HepG2 (cell line): ENCODE results near the gene TRIO. TPM values are rescaled to one million over a fixed set of nuclear protein-coding genes. Genes with fewer than 3 reads are reported as not detected.

Source experiments
- ATAC-seq: fragments of 200-7000 bp; cut with Tn5 transposase; 3 replicates; pipeline ENCODE4 v1.9.1; 2020; ENCODE audit warnings: mild to moderate bottlenecking, moderate library complexity
- BruUV-seq: library from RNA; stranded (reverse); fragments of 400-500 nt; replicated peaks from 2 replicates; lab custom pipeline; 2021; lab: Mats Ljungman, UMichigan
- CTCF ChIA-PET: fragments of 300-600 bp; formaldehyde crosslinking; extraction: SDS; loops from one replicate; lab custom pipeline; 2021; ENCODE audit warnings: low total read pairs, inconsistent platforms, low intra/inter-chr PET ratio; lab: Yijun Ruan, JAX
- POLR2A ChIA-PET: fragments of 350-600 bp; sonication (Branson Sonifier 250); formaldehyde crosslinking; loops from one replicate; lab custom pipeline; 2020; ENCODE audit warnings: antibody characterized with exemption, inconsistent platforms; lab: Yijun Ruan, JAX
- DNase-seq: peaks from one replicate; pipeline ENCODE4 v3.0.0-alpha.2; 2015; ENCODE audit warnings: low spot score
- FAIRE-seq: peaks from 3 replicates; lab custom pipeline; 2011; peaks lifted over from hg19 to GRCh38; lab: Jason Lieb, UNC
- H2AFZ ChIP-seq: one replicate; pipeline ENCODE4 v1.6.1; 2011; ENCODE audit warnings: low read length, inconsistent platforms
- H3K27ac ChIP-seq: fragments of 300-600 bp; 3 replicates; pipeline ENCODE4 v1.8.0; 2011; ENCODE audit warnings: mixed run types, mild to moderate bottlenecking, mixed read lengths, low read length, inconsistent platforms; ENCODE audit not compliant: insufficient read depth; ENCODE audit errors: extremely low read length
- H3K27me3 ChIP-seq, 2 experiments: fragments of 200-600 bp in 1 of 2; 2 replicates in 1 of 2; 3 replicates in 1 of 2; pipeline versions ENCODE4 v1.6.0 to v1.8.0; 2011; ENCODE audit warnings: low read length in 2 of 2, mild to moderate bottlenecking in 2 of 2, moderate library complexity in 2 of 2, inconsistent platforms in 1 of 2; ENCODE audit not compliant: insufficient read depth in 2 of 2, control insufficient read depth in 1 of 2
- H3K36me3 ChIP-seq, 2 experiments: fragments of 200-600 bp in 1 of 2; replicated peaks in 1 of 2; 2 replicates in 1 of 2; 3 replicates in 1 of 2; pipeline versions ENCODE4 v1.5.1 to v1.8.0; 2011; ENCODE audit warnings: low read length in 2 of 2, inconsistent platforms in 1 of 2; ENCODE audit not compliant: insufficient read depth in 2 of 2, control insufficient read depth in 1 of 2
- H3K4me1 ChIP-seq: 2 replicates; pipeline ENCODE4 v1.5.1; 2012; ENCODE audit warnings: low read length, inconsistent platforms; ENCODE audit not compliant: insufficient read depth
- H3K4me2 ChIP-seq: 2 replicates; pipeline ENCODE4 v1.6.0; 2011; ENCODE audit warnings: low read depth, low read length, inconsistent platforms
- H3K4me3 ChIP-seq, 3 experiments: fragments of 200-600 bp in 1 of 3; sonication (generic), shearing (Covaris generic) in 1 of 3; replicated peaks in 1 of 3; 2 replicates each; pipeline ENCODE4 v1.5.1; 2011 to 2016; ENCODE audit warnings: low read length in 3 of 3, inconsistent platforms in 2 of 3, low read depth in 2 of 3, mild to moderate bottlenecking in 2 of 3, control low read depth in 1 of 3, mixed read lengths in 1 of 3; ENCODE audit not compliant: insufficient read depth in 1 of 3
- H3K79me2 ChIP-seq: one replicate; pipeline ENCODE4 v1.6.1; 2011; ENCODE audit warnings: low read length, inconsistent platforms; ENCODE audit not compliant: insufficient read depth
- H3K9ac ChIP-seq: 2 replicates; pipeline ENCODE4 v1.6.0; 2011; ENCODE audit warnings: mild to moderate bottlenecking, low read depth, low read length, inconsistent platforms; ENCODE audit not compliant: insufficient read depth
- H3K9me3 ChIP-seq: 2 replicates; pipeline ENCODE4 v1.5.1; 2012; ENCODE audit warnings: mild to moderate bottlenecking, low read length
- H4K20me1 ChIP-seq: 2 replicates; pipeline ENCODE4 v1.6.0; 2011; ENCODE audit warnings: inconsistent platforms, mild to moderate bottlenecking, low read length, moderate library complexity; ENCODE audit not compliant: insufficient read depth
- CEBPB ChIP-seq: IDR thresholded peaks from 2 replicates; pipeline ENCODE4 v1.6.1; 2011; ENCODE audit warnings: low read depth, low read length, improper control_type of control experiment, borderline replicate concordance
- HES4 ChIP-seq: sonication (generic); formaldehyde crosslinking; IDR thresholded peaks from 2 replicates; pipeline ENCODE4 v1.9.0; 2021; ENCODE audit warnings: mild to moderate bottlenecking, missing genetic modification reagents, borderline replicate concordance
- KAT7 ChIP-seq: IDR thresholded peaks from 2 replicates; pipeline ENCODE4 v1.6.1; 2018; ENCODE audit warnings: borderline replicate concordance, missing compliant biosample characterization
- LCORL ChIP-seq, 2 experiments: fragments of 450-650 bp in 1 of 2; sonication (generic) in 1 of 2; formaldehyde crosslinking in 1 of 2; IDR thresholded peaks; 2 replicates each; pipeline versions ENCODE4 v1.5.0 to v1.6.1; 2017 to 2020; ENCODE audit warnings: antibody characterized with exemption in 1 of 2, missing genetic modification reagents in 1 of 2
- NCOA2 ChIP-seq: sonication (generic); formaldehyde crosslinking; IDR thresholded peaks from 2 replicates; pipeline ENCODE4 v1.8.0; 2022; ENCODE audit warnings: inconsistent platforms
- NFATC3 ChIP-seq: sonication (generic); formaldehyde crosslinking; IDR thresholded peaks from 2 replicates; pipeline ENCODE4 v1.5.1; 2020; ENCODE audit warnings: mild to moderate bottlenecking, missing genetic modification reagents
- RCOR2 ChIP-seq: IDR thresholded peaks from 2 replicates; pipeline ENCODE4 v1.6.1; 2016; ENCODE audit warnings: missing biosample characterization, missing genetic modification reagents
- SNAPC2 ChIP-seq: sonication (generic); formaldehyde crosslinking; IDR thresholded peaks from 2 replicates; pipeline ENCODE4 v1.8.1; 2022; ENCODE audit warnings: mild to moderate bottlenecking, missing genetic modification reagents
- U2AF2 ChIP-seq: fragments of 200-400 bp; formaldehyde crosslinking; IDR thresholded peaks from 2 replicates; pipeline ENCODE4 v1.6.1; 2017; ENCODE audit warnings: low read depth, mild to moderate bottlenecking, low read length
- ZNF614 ChIP-seq: IDR thresholded peaks from 2 replicates; pipeline ENCODE4 v1.6.1; 2018; ENCODE audit warnings: missing biosample characterization, missing genetic modification reagents, inconsistent platforms, borderline replicate concordance
- ZSCAN22 ChIP-seq: sonication (generic); formaldehyde crosslinking; IDR thresholded peaks from 2 replicates; pipeline ENCODE4 v1.4.0; 2020; ENCODE audit warnings: mild to moderate bottlenecking, missing genetic modification reagents
- WGBS: methylation state at CpG from one replicate; pipeline ENCODE4 v1.1.6; 2017; ENCODE audit warnings: low lambda C conversion rate; 5-methylcytosine and 5-hydroxymethylcytosine counted together
- in situ Hi-C: cut with HindIII; loops from 2 replicates; pipeline ENCODE4 v1.10.0; 2017; ENCODE audit warnings: low pct_unique_long_range_greater_than_20kb; ENCODE audit not compliant: extremely low pct_ligation_motif_present
- intact Hi-C: fragments of 100-400 bp; cut with micrococcal nuclease; formaldehyde crosslinking; loops from one replicate; pipeline ENCODE4 v1.10.0; 2022; ENCODE audit not compliant: unreplicated experiment
- polyA plus RNA-seq, 8 experiments: library from polyadenylated mRNA; depleted of rRNA in 3 of 8; stranded (reverse) in 7 of 8; unstranded in 1 of 8; fragments of >200 nt; fragmentation: Illumina TruSeq in 4 of 8; extraction: Trizol in 4 of 8; gene quantifications; 2 replicates each; pipeline versions ENCODE4 v1.2.1 to v1.2.3, GENCODE V29; 2011 to 2016; ENCODE audit warnings: low read depth in 4 of 8, missing spikeins in 1 of 8, mixed read lengths in 1 of 8; ENCODE audit not compliant: insufficient read depth in 1 of 8
- total RNA-seq, 5 experiments: library from RNA; depleted of rRNA; stranded (reverse); fragments of >200 nt; fragmentation: Illumina TruSeq; extraction: Trizol; gene quantifications; 2 replicates each; pipeline ENCODE4 v1.2.3, GENCODE V29; 2016; ENCODE audit warnings: low read depth in 1 of 5
- TF ChIP-seq, protein P1 (sequence below): sonication (generic); formaldehyde crosslinking; conservative IDR thresholded peaks from 2 replicates; pipeline ENCODE4 v1.8.0; 2022; ENCODE audit warnings: mild to moderate bottlenecking, moderate library complexity, missing genetic modification reagents
- TF ChIP-seq, protein P2 (sequence below): sonication (generic); formaldehyde crosslinking; IDR thresholded peaks from 2 replicates; pipeline ENCODE4 v1.5.1; 2020; ENCODE audit warnings: mild to moderate bottlenecking, missing genetic modification reagents, moderate library complexity
- TF ChIP-seq, protein P3 (sequence below): sonication (generic); formaldehyde crosslinking; IDR thresholded peaks from 2 replicates; pipeline ENCODE4 v1.9.0; 2021; ENCODE audit warnings: missing genetic modification reagents, mild to moderate bottlenecking, borderline replicate concordance
- TF ChIP-seq, protein P4 (sequence below), 2 experiments: IDR thresholded peaks; 2 replicates each; pipeline ENCODE4 v1.6.1; 2011 to 2012; ENCODE audit warnings: low read length in 2 of 2, borderline replicate concordance in 1 of 2, low read depth in 1 of 2, mild to moderate bottlenecking in 1 of 2, moderate library complexity in 1 of 2

Gene TRIO
- total and polyA plus RNA-seq, 2 of the 13 experiments (the other 11 are each of a cell fraction or from before 2014, with no cell fraction given): 45.2 to 45.9 TPM

DNA sequence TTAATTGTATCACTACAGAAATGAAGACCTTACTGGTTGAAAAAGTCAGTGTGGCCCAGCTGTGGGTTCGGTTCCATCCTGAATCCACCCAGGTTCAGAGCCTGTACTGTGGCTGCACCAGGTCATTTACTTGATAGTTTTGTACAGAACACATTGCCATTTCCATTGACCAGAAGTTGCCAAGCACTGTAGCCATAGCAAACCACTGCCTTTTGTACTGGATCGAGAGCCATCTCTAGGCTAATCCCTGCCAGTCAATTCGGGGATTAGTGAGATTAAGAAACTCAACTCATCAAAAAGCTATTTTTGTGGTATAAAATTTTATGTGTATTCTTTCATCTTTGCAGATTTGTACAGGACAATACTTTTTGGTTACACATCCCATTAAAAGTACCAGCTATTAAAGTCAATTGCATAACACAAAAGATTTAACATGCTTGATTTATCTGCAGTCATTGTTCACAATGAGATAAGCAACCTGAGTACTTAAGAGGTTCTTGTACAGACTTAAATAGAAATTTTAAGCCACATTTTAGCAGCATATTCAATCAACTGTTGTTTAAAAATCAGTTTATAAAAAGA is 329.9 kb downstream of the TRIO start:
- ChIA-PET POLR2A (no interaction called here), CTCF (no interaction called here)
- no peak for ATAC-seq
- Histone ChIP-seq H2AFZ (no peak overlapping the region), H3K27ac (no peak overlapping the region), H3K36me3 (peaks cover 10 to 59% of the 10 kb centered on the region in 2 experiments), H4K20me1 (no peaks in the 10 kb centered on the region), H3K79me2 (no peaks in the 10 kb centered on the region), H3K4me2 (no peak overlapping the region), H3K4me1 (no peaks in the 10 kb centered on the region), H3K4me3 (no peak overlapping the region), H3K9me3 (no peaks in the 10 kb centered on the region)
- no peak for FAIRE-seq
- WGBS: 93% methylated on average over 3 of the region's 3 CpGs
- no TSS peak for BruUV-seq
- TF ChIP-seq NFATC3 (CRISPR knock-in tag) (no peak), LCORL (IDR thresholded peaks at IDR 0.05) (no peak), LCORL (CRISPR knock-in tag; IDR thresholded peaks at IDR 0.05) (no peak), ZNF614 (CRISPR knock-in tag) (no peak), HES4 (CRISPR knock-in tag) (no peak), KAT7 (CRISPR knock-in tag) (no peak), NCOA2 (CRISPR knock-in tag) (no peak), RCOR2 (no peak), SNAPC2 (CRISPR knock-in tag) (no peak), ZSCAN22 (CRISPR knock-in tag) (no peak), U2AF2 (no peak), CEBPB (no peak)
- TF ChIP-seq, protein P1, sequence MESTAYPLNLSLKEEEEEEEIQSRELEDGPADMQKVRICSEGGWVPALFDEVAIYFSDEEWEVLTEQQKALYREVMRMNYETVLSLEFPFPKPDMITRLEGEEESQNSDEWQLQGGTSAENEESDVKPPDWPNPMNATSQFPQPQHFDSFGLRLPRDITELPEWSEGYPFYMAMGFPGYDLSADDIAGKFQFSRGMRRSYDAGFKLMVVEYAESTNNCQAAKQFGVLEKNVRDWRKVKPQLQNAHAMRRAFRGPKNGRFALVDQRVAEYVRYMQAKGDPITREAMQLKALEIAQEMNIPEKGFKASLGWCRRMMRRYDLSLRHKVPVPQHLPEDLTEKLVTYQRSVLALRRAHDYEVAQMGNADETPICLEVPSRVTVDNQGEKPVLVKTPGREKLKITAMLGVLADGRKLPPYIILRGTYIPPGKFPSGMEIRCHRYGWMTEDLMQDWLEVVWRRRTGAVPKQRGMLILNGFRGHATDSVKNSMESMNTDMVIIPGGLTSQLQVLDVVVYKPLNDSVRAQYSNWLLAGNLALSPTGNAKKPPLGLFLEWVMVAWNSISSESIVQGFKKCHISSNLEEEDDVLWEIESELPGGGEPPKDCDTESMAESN: no peak
- TF ChIP-seq, protein P2, sequence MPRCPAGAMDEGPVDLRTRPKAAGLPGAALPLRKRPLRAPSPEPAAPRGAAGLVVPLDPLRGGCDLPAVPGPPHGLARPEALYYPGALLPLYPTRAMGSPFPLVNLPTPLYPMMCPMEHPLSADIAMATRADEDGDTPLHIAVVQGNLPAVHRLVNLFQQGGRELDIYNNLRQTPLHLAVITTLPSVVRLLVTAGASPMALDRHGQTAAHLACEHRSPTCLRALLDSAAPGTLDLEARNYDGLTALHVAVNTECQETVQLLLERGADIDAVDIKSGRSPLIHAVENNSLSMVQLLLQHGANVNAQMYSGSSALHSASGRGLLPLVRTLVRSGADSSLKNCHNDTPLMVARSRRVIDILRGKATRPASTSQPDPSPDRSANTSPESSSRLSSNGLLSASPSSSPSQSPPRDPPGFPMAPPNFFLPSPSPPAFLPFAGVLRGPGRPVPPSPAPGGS (CRISPR knock-in tag): no peak
- TF ChIP-seq, protein P3, sequence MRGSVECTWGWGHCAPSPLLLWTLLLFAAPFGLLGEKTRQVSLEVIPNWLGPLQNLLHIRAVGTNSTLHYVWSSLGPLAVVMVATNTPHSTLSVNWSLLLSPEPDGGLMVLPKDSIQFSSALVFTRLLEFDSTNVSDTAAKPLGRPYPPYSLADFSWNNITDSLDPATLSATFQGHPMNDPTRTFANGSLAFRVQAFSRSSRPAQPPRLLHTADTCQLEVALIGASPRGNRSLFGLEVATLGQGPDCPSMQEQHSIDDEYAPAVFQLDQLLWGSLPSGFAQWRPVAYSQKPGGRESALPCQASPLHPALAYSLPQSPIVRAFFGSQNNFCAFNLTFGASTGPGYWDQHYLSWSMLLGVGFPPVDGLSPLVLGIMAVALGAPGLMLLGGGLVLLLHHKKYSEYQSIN (CRISPR knock-in tag): no peak
- TF ChIP-seq, protein P4, sequence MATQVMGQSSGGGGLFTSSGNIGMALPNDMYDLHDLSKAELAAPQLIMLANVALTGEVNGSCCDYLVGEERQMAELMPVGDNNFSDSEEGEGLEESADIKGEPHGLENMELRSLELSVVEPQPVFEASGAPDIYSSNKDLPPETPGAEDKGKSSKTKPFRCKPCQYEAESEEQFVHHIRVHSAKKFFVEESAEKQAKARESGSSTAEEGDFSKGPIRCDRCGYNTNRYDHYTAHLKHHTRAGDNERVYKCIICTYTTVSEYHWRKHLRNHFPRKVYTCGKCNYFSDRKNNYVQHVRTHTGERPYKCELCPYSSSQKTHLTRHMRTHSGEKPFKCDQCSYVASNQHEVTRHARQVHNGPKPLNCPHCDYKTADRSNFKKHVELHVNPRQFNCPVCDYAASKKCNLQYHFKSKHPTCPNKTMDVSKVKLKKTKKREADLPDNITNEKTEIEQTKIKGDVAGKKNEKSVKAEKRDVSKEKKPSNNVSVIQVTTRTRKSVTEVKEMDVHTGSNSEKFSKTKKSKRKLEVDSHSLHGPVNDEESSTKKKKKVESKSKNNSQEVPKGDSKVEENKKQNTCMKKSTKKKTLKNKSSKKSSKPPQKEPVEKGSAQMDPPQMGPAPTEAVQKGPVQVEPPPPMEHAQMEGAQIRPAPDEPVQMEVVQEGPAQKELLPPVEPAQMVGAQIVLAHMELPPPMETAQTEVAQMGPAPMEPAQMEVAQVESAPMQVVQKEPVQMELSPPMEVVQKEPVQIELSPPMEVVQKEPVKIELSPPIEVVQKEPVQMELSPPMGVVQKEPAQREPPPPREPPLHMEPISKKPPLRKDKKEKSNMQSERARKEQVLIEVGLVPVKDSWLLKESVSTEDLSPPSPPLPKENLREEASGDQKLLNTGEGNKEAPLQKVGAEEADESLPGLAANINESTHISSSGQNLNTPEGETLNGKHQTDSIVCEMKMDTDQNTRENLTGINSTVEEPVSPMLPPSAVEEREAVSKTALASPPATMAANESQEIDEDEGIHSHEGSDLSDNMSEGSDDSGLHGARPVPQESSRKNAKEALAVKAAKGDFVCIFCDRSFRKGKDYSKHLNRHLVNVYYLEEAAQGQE (IDR thresholded peaks at IDR 0.05; ENCODE audit: borderline replicate concordance in 1 of 2, low read depth in 1 of 2, low read length in 2 of 2): no peak
- TF ChIP-seq, all 625 proteins: peak for 0
- no peak for DNase-seq
- intact Hi-C loops (no loop called here), in situ Hi-C loops (no loop called here)
- H3K9ac ChIP-seq: no peak overlapping the region
- no peaks in the 10 kb centered on the region for H3K27me3 ChIP-seq
